Neural cell (in vitro differentiated cells): ENCODE results near the gene MED13L. TPM values are rescaled to one million over a fixed set of nuclear protein-coding genes. Genes with fewer than 3 reads are reported as not detected.

ENCODE experiments used
- H2AFZ ChIP-seq: fragments of 200-600, 300-800 bp; sonication (generic), shearing (Covaris generic); 2 replicates; pipeline ENCODE4 v1.6.0; 2014; ENCODE audit warnings: low read depth, mild to moderate bottlenecking, antibody characterized with exemption, low read length, moderate library complexity
- H3F3A ChIP-seq: fragments of 200-600 bp; shearing (Covaris generic); 2 replicates; pipeline ENCODE4 v1.6.1; 2016; ENCODE audit warnings: mild to moderate bottlenecking, moderate library complexity, mixed read lengths, antibody characterized with exemption, low read length; ENCODE audit not compliant: insufficient read depth, poor library complexity, severe bottlenecking
- H3K27ac ChIP-seq: fragments of 200-600, 300-800 bp; sonication (generic), shearing (Covaris generic); 2 replicates; pipeline ENCODE4 v1.5.1; 2014; ENCODE audit warnings: mild to moderate bottlenecking, low read length, moderate library complexity
- H3K27me3 ChIP-seq: fragments of 300-800, 200-600 bp; sonication (generic), shearing (Covaris generic); 2 replicates; pipeline ENCODE4 v1.6.0; 2014; ENCODE audit warnings: mild to moderate bottlenecking, low read depth, low read length, moderate library complexity; ENCODE audit not compliant: insufficient read depth
- H3K36me3 ChIP-seq: fragments of 300-800, 200-600 bp; sonication (generic), shearing (Covaris generic); 2 replicates; pipeline ENCODE4 v1.5.1; 2014; ENCODE audit warnings: mild to moderate bottlenecking, antibody characterized with exemption, low read length, moderate library complexity; ENCODE audit not compliant: insufficient read depth
- H3K4me2 ChIP-seq: fragments of 300-800, 200-600 bp; sonication (generic), shearing (Covaris generic); 2 replicates; pipeline ENCODE4 v1.6.0; 2014; ENCODE audit warnings: mild to moderate bottlenecking, low read length
- H3K4me3 ChIP-seq: fragments of 300-800, 200-600 bp; sonication (generic), shearing (Covaris generic); 2 replicates; pipeline ENCODE4 v1.5.1; 2014; ENCODE audit warnings: mild to moderate bottlenecking, low read length, moderate library complexity
- H3K79me2 ChIP-seq: fragments of 200-600 bp; shearing (Covaris generic); replicated peaks from 2 replicates; pipeline ENCODE4 v1.6.0; 2014; ENCODE audit warnings: mild to moderate bottlenecking, low read length, moderate library complexity; ENCODE audit not compliant: insufficient read depth
- H3K9ac ChIP-seq: fragments of 300-800, 200-600 bp; sonication (generic), shearing (Covaris generic); 2 replicates; pipeline ENCODE4 v1.6.1; 2016; ENCODE audit warnings: mild to moderate bottlenecking, low read length, mixed read lengths
- H3K9me2 ChIP-seq: fragments of 200-600 bp; shearing (Covaris generic); 2 replicates; pipeline ENCODE4 v1.6.1; 2016; ENCODE audit warnings: mild to moderate bottlenecking, low read length, mixed read lengths; ENCODE audit not compliant: insufficient read depth
- H3K9me3 ChIP-seq: fragments of 200-600, 300-800 bp; sonication (generic), shearing (Covaris generic); 2 replicates; pipeline ENCODE4 v1.6.1; 2016; ENCODE audit warnings: mild to moderate bottlenecking, mixed run types, low read length, moderate library complexity, mixed read lengths
- H4K20me1 ChIP-seq: fragments of 200-600 bp; shearing (Covaris generic); 2 replicates; pipeline ENCODE4 v1.6.1; 2016; ENCODE audit warnings: mild to moderate bottlenecking, mixed run types; ENCODE audit not compliant: insufficient read depth
- EP300 ChIP-seq: fragments of 450-650 bp; conservative IDR thresholded peaks from 2 replicates; pipeline ENCODE4 v1.6.1; 2014; ENCODE audit warnings: antibody characterized with exemption, mild to moderate bottlenecking, moderate library complexity; ENCODE audit not compliant: poor library complexity, severe bottlenecking
- EZH2 ChIP-seq: fragments of 200-600, 300-800 bp; shearing (Covaris generic), sonication (generic); IDR thresholded peaks from 2 replicates; pipeline ENCODE4 v1.6.1; 2014; ENCODE audit warnings: antibody characterized with exemption, low read length, borderline replicate concordance, mild to moderate bottlenecking; ENCODE audit not compliant: insufficient read depth, poor library complexity, severe bottlenecking
- MXI1 ChIP-seq: fragments of 450-650 bp; conservative IDR thresholded peaks from 2 replicates; pipeline ENCODE4 v1.6.1; 2014; ENCODE audit warnings: antibody characterized with exemption, mild to moderate bottlenecking; ENCODE audit not compliant: poor library complexity, severe bottlenecking
- POLR2AphosphoS5 ChIP-seq: IDR thresholded peaks from 2 replicates; pipeline ENCODE4 v1.6.1; 2012
- RAD21 ChIP-seq: fragments of 450-650 bp; conservative IDR thresholded peaks from 2 replicates; pipeline ENCODE4 v1.6.1; 2014; ENCODE audit warnings: antibody characterized with exemption, mild to moderate bottlenecking, moderate library complexity
- SMC3 ChIP-seq: fragments of 450-650 bp; conservative IDR thresholded peaks from 2 replicates; pipeline ENCODE4 v1.6.1; 2014; ENCODE audit warnings: antibody characterized with exemption, mild to moderate bottlenecking, moderate library complexity; ENCODE audit not compliant: poor library complexity
- TAF1 ChIP-seq: IDR thresholded peaks from 2 replicates; pipeline ENCODE4 v1.6.1; 2012; ENCODE audit warnings: low read depth
- polyA plus RNA-seq: library from polyadenylated mRNA; depleted of rRNA; stranded (reverse); fragments of >200 nt; gene quantifications from 2 replicates; pipeline ENCODE4 v1.2.3, GENCODE V29; 2014
- TF ChIP-seq, protein P1 (sequence below): fragments of 450-650 bp; IDR thresholded peaks from 2 replicates; pipeline ENCODE4 v1.5.1; 2014; ENCODE audit warnings: antibody characterized with exemption, mild to moderate bottlenecking, moderate library complexity; ENCODE audit not compliant: poor library complexity, severe bottlenecking
- TF ChIP-seq, protein P2 (sequence below): IDR thresholded peaks from 2 replicates; pipeline ENCODE4 v1.6.1; 2012; ENCODE audit warnings: borderline replicate concordance

MED13L gene
- polyA plus RNA-seq, 1 donor from 2014 or later = 38.9 TPM

DNA sequence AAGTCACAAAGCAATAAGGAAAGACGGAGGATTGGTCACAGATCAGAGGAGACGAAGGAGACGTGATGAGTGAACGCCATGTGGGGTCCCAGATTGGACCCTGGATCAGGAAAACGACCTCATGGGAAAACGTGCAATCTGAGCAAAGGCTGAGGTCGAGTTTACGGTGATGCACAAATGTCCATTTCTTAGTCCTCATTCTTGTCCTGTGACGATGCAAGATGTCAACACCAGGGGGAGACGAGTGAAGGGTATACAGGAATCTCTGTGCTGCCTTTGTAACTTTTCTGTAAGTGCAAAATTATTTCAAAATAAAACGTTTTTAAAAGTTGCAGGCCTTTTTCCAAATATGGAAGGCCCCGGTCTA, 329.8 kb downstream of the MED13L start:
- Histone ChIP-seq H3F3A (no peaks in the 10 kb centered on the region), H3K4me2 (no peak overlapping the region), H3K27me3 (no peaks in the 10 kb centered on the region), H2AFZ (no peak overlapping the region), H3K9me2 (no peaks in the 10 kb centered on the region), H3K9me3 (no peaks in the 10 kb centered on the region), H3K79me2 (no peaks in the 10 kb centered on the region), H3K9ac (no peak overlapping the region), H3K27ac (no peak overlapping the region), H4K20me1 (no peaks in the 10 kb centered on the region), H3K4me3 (no peak overlapping the region), H3K36me3 (no peaks in the 10 kb centered on the region)
- TF ChIP-seq, protein P1, sequence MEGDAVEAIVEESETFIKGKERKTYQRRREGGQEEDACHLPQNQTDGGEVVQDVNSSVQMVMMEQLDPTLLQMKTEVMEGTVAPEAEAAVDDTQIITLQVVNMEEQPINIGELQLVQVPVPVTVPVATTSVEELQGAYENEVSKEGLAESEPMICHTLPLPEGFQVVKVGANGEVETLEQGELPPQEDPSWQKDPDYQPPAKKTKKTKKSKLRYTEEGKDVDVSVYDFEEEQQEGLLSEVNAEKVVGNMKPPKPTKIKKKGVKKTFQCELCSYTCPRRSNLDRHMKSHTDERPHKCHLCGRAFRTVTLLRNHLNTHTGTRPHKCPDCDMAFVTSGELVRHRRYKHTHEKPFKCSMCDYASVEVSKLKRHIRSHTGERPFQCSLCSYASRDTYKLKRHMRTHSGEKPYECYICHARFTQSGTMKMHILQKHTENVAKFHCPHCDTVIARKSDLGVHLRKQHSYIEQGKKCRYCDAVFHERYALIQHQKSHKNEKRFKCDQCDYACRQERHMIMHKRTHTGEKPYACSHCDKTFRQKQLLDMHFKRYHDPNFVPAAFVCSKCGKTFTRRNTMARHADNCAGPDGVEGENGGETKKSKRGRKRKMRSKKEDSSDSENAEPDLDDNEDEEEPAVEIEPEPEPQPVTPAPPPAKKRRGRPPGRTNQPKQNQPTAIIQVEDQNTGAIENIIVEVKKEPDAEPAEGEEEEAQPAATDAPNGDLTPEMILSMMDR = no peak
- TF ChIP-seq MXI1 (no peak), TAF1 (no peak), EZH2 (no peak), POLR2AphosphoS5 (no peak), SMC3 (no peak), EP300 (no peak), RAD21 (no peak)
- TF ChIP-seq, protein P2, sequence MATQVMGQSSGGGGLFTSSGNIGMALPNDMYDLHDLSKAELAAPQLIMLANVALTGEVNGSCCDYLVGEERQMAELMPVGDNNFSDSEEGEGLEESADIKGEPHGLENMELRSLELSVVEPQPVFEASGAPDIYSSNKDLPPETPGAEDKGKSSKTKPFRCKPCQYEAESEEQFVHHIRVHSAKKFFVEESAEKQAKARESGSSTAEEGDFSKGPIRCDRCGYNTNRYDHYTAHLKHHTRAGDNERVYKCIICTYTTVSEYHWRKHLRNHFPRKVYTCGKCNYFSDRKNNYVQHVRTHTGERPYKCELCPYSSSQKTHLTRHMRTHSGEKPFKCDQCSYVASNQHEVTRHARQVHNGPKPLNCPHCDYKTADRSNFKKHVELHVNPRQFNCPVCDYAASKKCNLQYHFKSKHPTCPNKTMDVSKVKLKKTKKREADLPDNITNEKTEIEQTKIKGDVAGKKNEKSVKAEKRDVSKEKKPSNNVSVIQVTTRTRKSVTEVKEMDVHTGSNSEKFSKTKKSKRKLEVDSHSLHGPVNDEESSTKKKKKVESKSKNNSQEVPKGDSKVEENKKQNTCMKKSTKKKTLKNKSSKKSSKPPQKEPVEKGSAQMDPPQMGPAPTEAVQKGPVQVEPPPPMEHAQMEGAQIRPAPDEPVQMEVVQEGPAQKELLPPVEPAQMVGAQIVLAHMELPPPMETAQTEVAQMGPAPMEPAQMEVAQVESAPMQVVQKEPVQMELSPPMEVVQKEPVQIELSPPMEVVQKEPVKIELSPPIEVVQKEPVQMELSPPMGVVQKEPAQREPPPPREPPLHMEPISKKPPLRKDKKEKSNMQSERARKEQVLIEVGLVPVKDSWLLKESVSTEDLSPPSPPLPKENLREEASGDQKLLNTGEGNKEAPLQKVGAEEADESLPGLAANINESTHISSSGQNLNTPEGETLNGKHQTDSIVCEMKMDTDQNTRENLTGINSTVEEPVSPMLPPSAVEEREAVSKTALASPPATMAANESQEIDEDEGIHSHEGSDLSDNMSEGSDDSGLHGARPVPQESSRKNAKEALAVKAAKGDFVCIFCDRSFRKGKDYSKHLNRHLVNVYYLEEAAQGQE = no peak

DNA sequence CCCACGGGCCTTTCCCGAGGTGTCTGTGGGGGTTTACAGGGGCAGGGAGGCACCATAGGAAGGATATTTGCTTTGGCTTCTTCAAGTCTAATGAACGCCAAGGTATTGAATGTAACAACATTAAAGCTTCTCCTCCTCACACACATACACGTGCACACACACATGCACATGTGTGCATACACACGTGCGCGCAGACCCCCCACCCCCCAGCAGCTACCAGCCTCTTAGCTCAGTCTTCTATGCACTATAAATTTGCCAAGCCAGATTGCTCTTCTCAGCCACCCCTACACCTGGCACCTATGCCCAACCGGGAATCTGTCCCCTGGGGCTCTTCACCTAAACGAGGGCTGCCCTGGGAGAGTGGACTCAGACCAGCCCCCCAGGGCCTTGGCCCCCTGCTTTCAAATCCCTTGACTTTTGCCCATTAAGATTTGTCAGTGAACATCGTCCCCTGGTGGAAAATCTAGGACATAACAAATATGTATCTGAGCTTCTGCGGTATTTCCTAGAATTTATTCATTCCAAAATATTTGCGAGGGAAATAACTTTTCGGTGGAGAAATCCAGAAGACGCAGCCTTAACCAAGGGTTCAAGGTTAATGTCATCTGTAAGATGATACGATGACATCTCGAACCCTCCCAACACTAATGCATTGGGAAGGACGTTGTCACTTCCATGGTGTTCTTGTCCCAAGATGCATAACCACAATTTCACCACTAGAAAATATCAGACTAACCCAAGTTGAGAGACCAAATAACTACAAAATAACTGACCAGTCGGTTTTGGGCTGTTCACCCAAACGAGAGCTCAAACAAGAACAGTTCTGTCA, 330.4 kb downstream of the MED13L start:
- no peaks in the 10 kb centered on the region for H3K9me2 ChIP-seq
- no peak overlapping the region for H2AFZ ChIP-seq
- no peak overlapping the region for H3K4me3 ChIP-seq
- no peaks in the 10 kb centered on the region for H3K9me3 ChIP-seq
- H3K79me2 ChIP-seq = no peaks in the 10 kb centered on the region
- no peaks in the 10 kb centered on the region for H3K36me3 ChIP-seq
- H3K27ac ChIP-seq = no peak overlapping the region
- H4K20me1 ChIP-seq = no peaks in the 10 kb centered on the region
- H3K4me2 ChIP-seq = no peak overlapping the region
- H3K9ac ChIP-seq = no peak overlapping the region
- TF ChIP-seq SMC3 (no peak), RAD21 (no peak), EZH2 (no peak), TAF1 (no peak), MXI1 (no peak), POLR2AphosphoS5 (no peak), EP300 (no peak)
- TF ChIP-seq, protein P2 = no peak
- TF ChIP-seq, protein P1 = no peak
- no peaks in the 10 kb centered on the region for H3K27me3 ChIP-seq
- H3F3A ChIP-seq = no peaks in the 10 kb centered on the region
